SK-N-SH treated with all-trans-retinoic acid at 6 μM for 48 hours (cell line): Measurements from ENCODE around the gene ANKRD11.

Experiments
- CSDC2 ChIP-seq: fragments of 250-450 bp; sonication (Bioruptor Pico); IDR thresholded peaks from 2 replicates; pipeline ENCODE4 v1.5.0; 2020; ENCODE audit warnings: mild to moderate bottlenecking, moderate library complexity
- OSR1 ChIP-seq: fragments of 250-450 bp; sonication (Bioruptor Pico); IDR thresholded peaks from 2 replicates; pipeline ENCODE4 v1.8.0; 2022; ENCODE audit warnings: moderate library complexity, mild to moderate bottlenecking, inconsistent platforms
- ZFP3 ChIP-seq: fragments of 250-450 bp; sonication (Bioruptor Pico); IDR thresholded peaks from 2 replicates; pipeline ENCODE4 v1.5.0; 2020; ENCODE audit warnings: mild to moderate bottlenecking, moderate library complexity

DNA sequence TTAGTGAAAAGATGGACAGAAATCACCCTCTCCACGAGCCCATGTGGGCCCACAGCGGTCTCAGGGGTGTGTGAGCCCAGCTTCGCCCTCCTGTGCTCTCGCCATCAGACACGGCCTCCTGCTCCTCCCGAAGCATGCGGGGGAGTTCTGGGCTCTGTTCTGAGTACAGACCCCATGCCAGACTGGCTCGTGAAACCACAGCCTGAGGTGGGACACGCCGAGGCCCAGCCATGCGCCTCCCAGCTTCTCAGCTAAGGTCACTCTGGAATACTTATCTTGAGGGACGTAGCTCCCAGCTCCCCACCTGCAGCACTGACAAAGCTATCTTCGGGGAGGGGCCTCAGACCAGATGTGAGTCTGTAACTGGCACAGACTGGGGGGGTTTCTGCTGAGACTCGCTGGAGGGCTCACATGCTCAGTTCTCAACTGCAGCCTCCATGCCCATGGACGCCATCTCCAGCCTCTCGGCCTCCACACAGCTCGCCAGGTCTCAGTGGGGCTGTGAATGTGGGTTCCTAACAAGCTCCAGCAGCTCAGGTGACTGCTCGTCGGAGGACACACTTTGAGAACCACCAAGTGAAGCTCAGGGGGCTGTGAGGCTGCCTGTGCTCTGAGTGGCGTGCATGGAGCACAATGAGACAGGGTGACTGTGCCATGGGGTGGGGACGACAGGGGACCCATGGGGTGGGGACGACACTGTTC lies 177.6 kb downstream of the ANKRD11 start:
- TF ChIP-seq ZFP3 (CRISPR knock-in tag) = no peak
- TF ChIP-seq CSDC2 (CRISPR knock-in tag) = no peak
- no peak for TF ChIP-seq OSR1 (CRISPR knock-in tag)
